Activated CD8-positive, alpha-beta T cell treated with anti-CD3 and anti-CD28 coated beads, Interleukin-2, amount 10 ng/mL, durations not matched to agents 7 days and 5 days (primary cell): Measurements from ENCODE around the gene EVA1A. TPM values are rescaled to one million over a fixed set of nuclear protein-coding genes. Genes with fewer than 3 reads are reported as not detected.

ENCODE experiments used
- ATAC-seq: fragments of 150-1000 bp; cut with Tn5 transposase; one replicate; pipeline ENCODE4 v1.10.0; 2021; ENCODE audit warnings: moderate library complexity
- CTCF ChIA-PET: fragments of 350-600 bp; sonication (Branson Sonifier 250); formaldehyde crosslinking; loops from one replicate; lab custom pipeline; 2021; ENCODE audit warnings: antibody characterized with exemption; lab: Charles Lee
- POLR2A ChIA-PET: fragments of 350-600 bp; sonication (Branson Sonifier 250); formaldehyde crosslinking; loops from one replicate; lab custom pipeline; 2021; ENCODE audit warnings: antibody characterized with exemption; lab: Charles Lee
- DNase-seq: peaks from one replicate; pipeline ENCODE4 v3.0.0-alpha.2; 2020
- H3K27ac Mint-ChIP-seq: one replicate; pipeline ENCODE4 v1.8.0; 2021; ENCODE audit warnings: mild to moderate bottlenecking, mixed read lengths
- H3K27me3 Mint-ChIP-seq: one replicate; pipeline ENCODE4 v1.8.0; 2021; ENCODE audit warnings: low read depth, mixed read lengths
- H3K36me3 Mint-ChIP-seq: one replicate; pipeline ENCODE4 v1.8.0; 2021; ENCODE audit warnings: low read depth, mixed read lengths
- H3K4me1 Mint-ChIP-seq: one replicate; pipeline ENCODE4 v1.8.0; 2021; ENCODE audit warnings: low read depth, mixed read lengths
- H3K4me3 Mint-ChIP-seq: one replicate; pipeline ENCODE4 v1.8.0; 2021; ENCODE audit warnings: mild to moderate bottlenecking, mixed read lengths
- H3K9me3 Mint-ChIP-seq: one replicate; pipeline ENCODE4 v1.8.0; 2022; ENCODE audit warnings: mixed read lengths; ENCODE audit not compliant: insufficient read depth
- total RNA-seq, 2 experiments: library from RNA; stranded (reverse); gene quantifications; one replicate each; pipeline ENCODE4 v1.2.3, GENCODE V29; 2021

Gene EVA1A, protein sequence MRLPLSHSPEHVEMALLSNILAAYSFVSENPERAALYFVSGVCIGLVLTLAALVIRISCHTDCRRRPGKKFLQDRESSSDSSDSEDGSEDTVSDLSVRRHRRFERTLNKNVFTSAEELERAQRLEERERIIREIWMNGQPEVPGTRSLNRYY
- total RNA-seq = not detected

DNA sequence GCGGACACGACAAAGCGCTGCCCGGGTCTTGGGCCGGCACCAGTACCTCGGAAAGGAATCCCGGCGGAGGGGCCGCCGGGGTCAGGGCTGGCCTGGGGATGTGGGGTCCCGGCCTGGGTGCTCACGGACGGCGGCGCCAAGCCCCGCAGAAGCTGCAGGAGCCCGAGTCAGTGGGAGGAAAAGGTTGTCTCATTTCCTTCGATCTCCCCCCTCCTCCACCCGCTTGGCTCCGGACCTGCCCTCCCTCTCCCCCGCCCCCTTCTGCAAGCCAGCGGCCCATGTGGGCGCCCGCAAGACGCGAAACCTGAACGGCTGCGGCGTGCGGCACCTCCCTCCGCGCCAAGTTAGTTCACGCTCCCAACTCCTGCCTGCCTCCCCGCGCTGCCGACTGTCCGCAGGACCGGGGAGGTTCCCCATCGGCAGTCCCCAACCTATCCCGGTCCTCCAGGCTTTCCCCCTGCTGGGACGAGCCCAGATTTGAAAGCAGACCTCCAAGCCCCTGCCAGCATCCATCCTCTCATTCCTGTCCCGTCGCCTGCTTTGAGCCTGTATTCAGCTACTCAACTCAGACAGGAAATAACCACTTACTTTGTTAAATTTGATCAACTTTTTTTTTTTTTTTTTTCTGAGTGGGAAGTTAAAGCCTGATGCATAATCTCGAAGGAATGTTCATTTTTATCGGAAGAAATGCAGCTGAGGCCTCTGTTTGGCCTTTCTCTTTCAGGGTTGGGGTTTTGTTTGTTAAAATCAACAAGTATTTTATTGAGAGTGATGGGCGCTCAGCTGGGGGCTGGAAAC lies at the start of gene EVA1A:
EVA1A (minus strand) TSS at position 172 of the 798 bp plus-strand sequence. CDS start 42,799 bp downstream, outside the sequence.
- Mint-ChIP-seq H3K4me1 (peaks cover 25% of the 10 kb centered on the region), H3K27me3 (peaks cover 50% of the 10 kb centered on the region), H3K27ac (no peak within 1 kb of the TSS), H3K4me3 (peak within 1 kb of the TSS; percentile 79), H3K36me3 (no peaks in the 10 kb centered on the region), H3K9me3 (no peaks in the 10 kb centered on the region)
- peak; percentile 39 for DNase-seq
- ATAC-seq = peak; percentile 49
- ChIA-PET POLR2A (no interaction called here), CTCF (interaction anchor here (1.5 kb wide), 1 partner anchor 8 kb away, joined by 3 read pairs; no protein-coding TSS in a partner anchor)

DNA sequence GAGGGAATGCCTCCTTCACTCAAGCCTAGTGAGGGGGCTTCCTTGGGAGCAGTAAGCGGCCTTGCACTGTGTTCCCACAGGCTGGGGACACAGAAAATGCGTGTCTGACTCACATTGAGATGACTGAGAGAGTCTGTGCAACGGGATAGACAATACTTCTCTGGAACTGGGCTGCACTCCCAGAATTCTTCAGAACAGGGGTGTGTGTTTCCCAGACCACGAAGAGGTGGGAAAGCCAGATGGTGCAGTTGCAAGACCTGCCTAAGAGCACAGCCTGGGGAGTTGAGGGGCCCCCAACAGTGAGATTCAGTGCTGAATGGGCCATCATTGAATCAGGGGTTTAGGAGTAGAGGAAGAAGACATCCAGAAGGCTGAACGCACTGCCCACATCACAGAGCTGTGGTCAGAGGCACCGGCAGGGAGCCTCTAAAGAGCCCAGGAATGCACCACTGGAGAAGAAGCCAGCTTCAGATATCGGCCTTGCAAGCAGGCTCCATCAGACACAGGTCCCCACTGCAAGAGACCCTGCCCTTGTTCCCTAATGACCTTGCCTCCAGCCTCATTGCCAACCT lies 49.3 kb upstream of the EVA1A start:
- Mint-ChIP-seq H3K36me3 (no peaks in the 10 kb centered on the region), H3K27ac (no peak overlapping the region), H3K4me3 (no peak overlapping the region), H3K9me3 (no peaks in the 10 kb centered on the region), H3K4me1 (peaks cover 4% of the 10 kb centered on the region), H3K27me3 (peaks cover 27% of the 10 kb centered on the region)
- no peak for DNase-seq
- ATAC-seq = no peak
- ChIA-PET CTCF (interaction anchor here (0.6 to 3.2 kb wide), 9 partner anchors 11 to 544 kb away, joined by 3 to 18 read pairs (median 3); no protein-coding TSS in a partner anchor), POLR2A (no interaction called here)

GRCh38 chr2:75609334-75609689 lies 48.6 kb upstream of the EVA1A start:
- ChIA-PET POLR2A (no interaction called here), CTCF (interaction anchor here (1.0 to 3.2 kb wide), 8 partner anchors 11 to 144 kb away, joined by 3 to 18 read pairs (median 4); no protein-coding TSS in a partner anchor)
- Mint-ChIP-seq H3K4me3 (no peak overlapping the region), H3K27me3 (peaks cover 30% of the 10 kb centered on the region), H3K36me3 (no peaks in the 10 kb centered on the region), H3K27ac (no peak overlapping the region), H3K9me3 (no peaks in the 10 kb centered on the region), H3K4me1 (peaks cover 4% of the 10 kb centered on the region)
- no peak for ATAC-seq
- DNase-seq = no peak

GRCh38 chr2:75608684-75609333 lies 48.1 kb upstream of the EVA1A start:
- Mint-ChIP-seq H3K27me3 (peaks cover 30% of the 10 kb centered on the region), H3K36me3 (no peaks in the 10 kb centered on the region), H3K4me1 (peaks cover 4% of the 10 kb centered on the region), H3K4me3 (no peak overlapping the region), H3K27ac (no peak overlapping the region), H3K9me3 (no peaks in the 10 kb centered on the region)
- ATAC-seq (peak; percentile 84), DNase-seq (peak; percentile 58)
- CTCF ChIA-PET = interaction anchor here (0.9 to 3.2 kb wide), 14 partner anchors 12 to 410 kb away, joined by 3 to 18 read pairs (median 4); partner anchors contain the start of gene TACR1
- POLR2A ChIA-PET = no interaction called here

DNA sequence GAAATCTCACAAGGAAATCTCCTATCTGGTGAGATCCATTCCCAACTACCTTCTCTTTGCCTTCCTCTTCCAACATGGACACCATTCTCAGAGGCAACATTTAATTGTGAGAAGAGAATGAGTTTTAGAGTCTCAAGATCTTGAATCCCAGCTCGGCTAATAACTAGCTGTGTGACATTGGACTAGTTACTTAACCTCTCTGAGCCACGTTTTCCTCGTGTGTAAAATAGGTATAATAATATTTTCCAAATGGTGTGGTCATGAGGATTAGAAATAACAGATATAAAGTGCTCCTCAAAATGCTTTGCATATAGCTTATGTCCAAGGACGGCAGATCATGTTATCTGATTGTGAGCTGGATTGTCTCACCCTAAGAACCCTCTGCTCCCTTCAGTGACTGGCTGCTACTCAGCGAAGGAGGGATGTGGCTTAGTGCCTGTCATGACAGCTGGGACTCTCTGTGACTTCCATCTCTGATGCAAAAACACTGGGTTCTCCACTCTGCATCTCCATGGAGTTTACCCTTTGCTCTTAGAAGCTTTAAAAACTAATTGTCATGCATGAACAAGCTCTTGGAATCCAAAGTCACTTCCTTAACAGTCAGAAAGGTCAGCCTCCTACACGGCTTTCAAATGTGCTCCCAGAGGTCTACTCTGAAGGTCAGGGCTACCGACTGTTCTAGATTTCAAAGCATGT lies 47.4 kb upstream of the EVA1A start:
- peaks cover 4% of the 10 kb centered on the region for H3K4me1 Mint-ChIP-seq
- H3K27ac Mint-ChIP-seq = no peak overlapping the region
- CTCF ChIA-PET = interaction anchor here (0.9 to 3.2 kb wide), 11 partner anchors 12 to 409 kb away, joined by 3 to 18 read pairs (median 4); partner anchors contain the start of gene TACR1
- POLR2A ChIA-PET = no interaction called here
- no peaks in the 10 kb centered on the region for H3K36me3 Mint-ChIP-seq
- ATAC-seq (no peak), DNase-seq (no peak)
- H3K27me3 Mint-ChIP-seq = peaks cover 33% of the 10 kb centered on the region
- no peak overlapping the region for H3K4me3 Mint-ChIP-seq
- H3K9me3 Mint-ChIP-seq = no peaks in the 10 kb centered on the region

GRCh38 chr2:75607400-75607798 lies 46.7 kb upstream of the EVA1A start:
- ATAC-seq = no peak
- Mint-ChIP-seq H3K4me3 (no peak overlapping the region), H3K27ac (no peak overlapping the region), H3K4me1 (peaks cover 4% of the 10 kb centered on the region), H3K36me3 (no peaks in the 10 kb centered on the region), H3K9me3 (no peaks in the 10 kb centered on the region), H3K27me3 (peaks cover 34% of the 10 kb centered on the region)
- DNase-seq = no peak
- CTCF ChIA-PET = interaction anchor here (3.1 kb wide), 1 partner anchor 142 kb away, joined by 18 read pairs; no protein-coding TSS in a partner anchor
- POLR2A ChIA-PET = no interaction called here

GRCh38 chr2:75606761-75607399 lies 46.1 kb upstream of the EVA1A start:
- Mint-ChIP-seq H3K4me3 (no peak overlapping the region), H3K36me3 (no peaks in the 10 kb centered on the region), H3K4me1 (peaks cover 4% of the 10 kb centered on the region), H3K27me3 (peaks cover 34% of the 10 kb centered on the region), H3K27ac (no peak overlapping the region), H3K9me3 (no peaks in the 10 kb centered on the region)
- ChIA-PET CTCF (interaction anchor here (1.2 to 1.5 kb wide), 2 partner anchors 9 to 139 kb away, joined by 3 to 4 read pairs; no protein-coding TSS in a partner anchor), POLR2A (no interaction called here)
- ATAC-seq (no peak), DNase-seq (no peak)

DNA sequence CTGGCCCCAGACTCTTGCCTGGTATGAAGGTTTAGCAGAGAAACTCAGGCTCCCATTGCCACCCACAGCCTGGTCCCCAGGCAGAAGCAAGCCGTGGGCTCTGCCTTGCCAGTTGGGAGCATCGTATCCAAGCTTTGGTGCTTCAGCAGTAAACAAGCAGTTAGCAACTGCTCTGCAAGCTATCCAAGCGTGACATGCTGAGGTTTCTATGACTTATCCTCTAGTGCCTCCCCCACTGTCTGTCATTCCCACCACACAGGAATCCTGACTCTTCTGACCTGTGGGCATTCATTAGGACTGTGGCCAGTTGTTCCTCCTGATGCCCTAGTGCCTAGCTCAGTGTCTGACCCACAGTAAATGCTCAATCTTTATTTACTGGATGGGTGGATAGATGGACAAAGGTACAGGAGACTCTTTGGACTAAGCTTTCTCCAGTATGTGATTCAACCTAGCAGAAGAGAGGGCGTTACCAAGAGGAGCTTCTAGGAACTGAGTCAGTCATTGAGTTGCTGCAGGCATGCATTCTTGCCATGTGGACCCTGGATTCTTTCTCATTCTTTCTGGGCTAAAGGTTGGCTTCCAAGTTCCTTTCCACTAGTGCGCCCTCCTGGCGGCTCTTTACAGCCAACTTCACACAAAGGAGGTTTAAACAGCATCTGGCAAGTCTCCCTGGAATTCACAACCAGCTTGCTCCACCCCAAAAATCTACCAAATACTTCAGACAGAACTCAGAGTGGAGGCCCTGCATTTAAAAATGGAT lies 45.2 kb upstream of the EVA1A start:
- POLR2A ChIA-PET = no interaction called here
- Mint-ChIP-seq H3K9me3 (no peaks in the 10 kb centered on the region), H3K36me3 (no peaks in the 10 kb centered on the region), H3K27me3 (peaks cover 32% of the 10 kb centered on the region), H3K4me3 (no peak overlapping the region), H3K4me1 (peaks cover 4% of the 10 kb centered on the region), H3K27ac (no peak overlapping the region)
- ATAC-seq = no peak
- no peak for DNase-seq
- CTCF ChIA-PET = interaction anchor here (1.2 to 1.5 kb wide), 2 partner anchors 10 to 138 kb away, joined by 3 to 4 read pairs; no protein-coding TSS in a partner anchor

DNA sequence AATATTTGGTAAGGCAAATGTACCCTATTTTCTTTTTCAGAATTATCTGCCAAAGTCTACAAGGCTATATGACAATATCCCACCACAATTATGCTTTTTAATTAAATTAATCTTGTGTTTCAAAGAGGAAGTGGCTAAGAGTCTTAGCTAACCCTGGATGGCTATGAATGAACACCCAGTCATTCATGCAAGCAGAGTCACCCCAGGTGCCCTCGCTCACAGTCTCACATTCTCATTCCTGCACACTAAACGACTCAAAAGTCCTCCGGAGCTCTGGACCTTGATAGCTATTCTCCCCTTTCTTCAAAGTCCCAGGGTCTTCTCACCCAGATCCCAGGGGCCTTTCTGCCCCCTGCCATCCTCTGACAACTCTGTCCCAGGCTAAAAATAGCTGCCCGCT lies 43.7 kb upstream of the EVA1A start:
- Mint-ChIP-seq H3K4me3 (no peak overlapping the region), H3K36me3 (no peaks in the 10 kb centered on the region), H3K4me1 (peaks cover 4% of the 10 kb centered on the region), H3K27me3 (peaks cover 30% of the 10 kb centered on the region), H3K27ac (no peak overlapping the region), H3K9me3 (no peaks in the 10 kb centered on the region)
- no peak for DNase-seq
- CTCF ChIA-PET = interaction anchor here (0.7 to 1.5 kb wide), 2 partner anchors 23 to 540 kb away, joined by 3 read pairs; no protein-coding TSS in a partner anchor
- no peak for ATAC-seq
- POLR2A ChIA-PET = no interaction called here

GRCh38 chr2:75603477-75603876 lies 42.7 kb upstream of the EVA1A start:
- DNase-seq (no peak), ATAC-seq (no peak)
- ChIA-PET POLR2A (no interaction called here), CTCF (interaction anchor here (1.5 kb wide), 1 partner anchor 24 kb away, joined by 3 read pairs; no protein-coding TSS in a partner anchor)
- H3K27me3 Mint-ChIP-seq = peaks cover 30% of the 10 kb centered on the region
- H3K4me3 Mint-ChIP-seq = no peak overlapping the region
- no peaks in the 10 kb centered on the region for H3K36me3 Mint-ChIP-seq
- no peaks in the 10 kb centered on the region for H3K4me1 Mint-ChIP-seq
- H3K9me3 Mint-ChIP-seq = no peaks in the 10 kb centered on the region
- H3K27ac Mint-ChIP-seq = no peak overlapping the region
